ENCODE measurements around the gene IQSEC3.
"Not testable (repeated sequence)": the region's sequence is repeated elsewhere in the genome, so short reads cannot be mapped to it uniquely, and the experiment has no call there.

The IQSEC3 gene

DNA sequence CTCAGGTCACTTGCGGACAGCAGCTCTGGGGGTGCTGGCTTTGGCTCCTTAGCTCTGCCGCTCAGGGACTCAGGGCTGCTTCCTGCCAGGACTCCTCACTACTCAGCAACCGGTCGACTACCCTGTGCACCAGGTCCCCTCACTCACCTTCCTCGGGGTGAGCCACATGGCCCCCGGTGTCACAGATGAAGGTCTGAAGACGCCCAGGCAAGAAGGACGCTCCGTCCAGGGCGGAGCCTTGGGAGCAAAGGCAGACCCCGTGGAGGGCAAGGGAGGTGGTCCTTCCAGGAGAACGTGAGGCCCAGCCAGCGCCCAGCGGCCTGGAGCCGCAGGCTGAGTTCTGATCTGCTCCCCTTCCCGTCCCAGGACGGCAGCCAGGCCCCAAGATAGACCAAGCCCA, 115.4 kb downstream of the IQSEC3 start:
- H3K4me1 ChIP-seq (ENCODE audit: insufficient read depth, low read length): peaks cover 21% of the 10 kb centered on the region
- no peaks in the 10 kb centered on the region for H3K9me3 ChIP-seq (ENCODE audit: control insufficient read depth, insufficient read depth, low read length)
- no peak overlapping the region for H3K9ac ChIP-seq (ENCODE audit: low read depth, low read length)
- no peaks in the 10 kb centered on the region for H3K36me3 ChIP-seq (ENCODE audit: insufficient read depth, low read length)

DNA sequence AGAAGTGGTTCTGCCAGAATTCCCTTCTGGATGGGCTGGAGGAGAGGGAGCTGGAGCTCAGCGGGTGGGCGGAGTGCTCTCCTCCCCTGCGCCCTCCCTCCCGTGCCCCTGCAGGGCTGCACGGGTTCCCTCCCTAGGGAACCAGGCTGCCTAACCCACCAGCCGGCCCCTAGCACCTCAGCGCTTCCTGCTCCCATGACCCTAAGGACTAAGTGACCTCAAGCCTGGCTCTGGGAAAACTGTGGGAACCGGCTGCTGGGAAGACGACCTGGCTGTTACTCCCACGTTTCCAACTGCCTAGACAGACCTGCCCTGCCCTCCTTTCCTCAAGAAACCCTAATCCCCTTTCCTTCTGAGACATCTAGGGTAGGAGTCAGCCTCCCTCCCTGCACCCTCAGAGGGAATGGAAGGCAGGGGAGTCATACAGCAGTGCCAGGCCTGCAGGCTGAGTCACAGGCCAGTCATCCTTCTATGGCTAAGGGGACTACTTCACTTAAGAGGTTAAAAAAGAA, 115.9 kb downstream of the IQSEC3 start:
- Histone ChIP-seq H3K4me1 (ENCODE audit: insufficient read depth, low read length) (peaks cover 19% of the 10 kb centered on the region), H3K9ac (ENCODE audit: low read depth, low read length) (no peak overlapping the region)

DNA sequence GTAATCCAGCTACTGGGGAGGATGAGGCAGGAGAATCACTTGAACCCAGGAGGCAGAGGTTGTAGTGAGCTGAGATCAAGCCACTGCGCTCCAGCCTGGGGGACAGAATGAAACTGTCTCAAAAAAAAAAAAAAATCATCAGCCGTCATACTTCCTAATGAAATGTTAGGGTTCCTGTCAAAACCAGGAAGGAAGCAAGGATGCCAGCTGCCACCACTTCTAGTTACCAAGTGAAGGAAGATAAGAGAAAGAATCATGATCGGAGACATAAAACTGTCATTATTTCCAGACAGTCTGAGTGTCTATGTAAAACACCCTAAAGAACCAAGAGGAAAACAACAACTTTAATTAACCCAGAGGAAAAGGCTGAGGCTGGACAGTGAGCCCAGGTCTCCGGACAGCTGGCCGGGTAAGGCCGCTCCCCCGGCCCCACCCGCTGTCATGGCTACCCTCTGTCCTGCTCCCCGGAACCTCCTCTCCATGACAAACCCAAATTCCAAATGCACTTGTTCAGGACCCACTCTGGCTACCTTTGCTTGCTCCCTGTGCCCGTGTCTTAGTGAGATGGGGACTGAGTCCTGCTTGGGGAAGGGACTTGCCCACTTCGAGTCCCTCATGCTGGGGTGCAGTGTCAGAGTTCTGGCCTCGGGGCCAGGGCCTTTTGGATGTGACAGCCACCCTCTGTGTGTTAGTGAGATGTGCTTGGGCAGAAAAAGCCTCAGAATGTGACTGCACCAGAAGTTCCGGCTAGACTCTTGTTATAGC, 118.4 kb downstream of the IQSEC3 start:
- no peaks in the 10 kb centered on the region for H3K9me3 ChIP-seq (ENCODE audit: control insufficient read depth, insufficient read depth, low read length)
- peaks cover 10% of the 10 kb centered on the region; the same call in 1 of the 2 replicates for H3K4me1 ChIP-seq (ENCODE audit: insufficient read depth, low read length)
- H3K36me3 ChIP-seq (ENCODE audit: insufficient read depth, low read length): no peaks in the 10 kb centered on the region
- H3K9ac ChIP-seq (ENCODE audit: low read depth, low read length): no peak overlapping the region

More for the DNA sequence above, 115.9 kb downstream of the IQSEC3 start:
- Histone ChIP-seq H3K9me3 (ENCODE audit: control insufficient read depth, insufficient read depth, low read length) (no peaks in the 10 kb centered on the region), H3K36me3 (ENCODE audit: insufficient read depth, low read length) (no peaks in the 10 kb centered on the region)

DNA sequence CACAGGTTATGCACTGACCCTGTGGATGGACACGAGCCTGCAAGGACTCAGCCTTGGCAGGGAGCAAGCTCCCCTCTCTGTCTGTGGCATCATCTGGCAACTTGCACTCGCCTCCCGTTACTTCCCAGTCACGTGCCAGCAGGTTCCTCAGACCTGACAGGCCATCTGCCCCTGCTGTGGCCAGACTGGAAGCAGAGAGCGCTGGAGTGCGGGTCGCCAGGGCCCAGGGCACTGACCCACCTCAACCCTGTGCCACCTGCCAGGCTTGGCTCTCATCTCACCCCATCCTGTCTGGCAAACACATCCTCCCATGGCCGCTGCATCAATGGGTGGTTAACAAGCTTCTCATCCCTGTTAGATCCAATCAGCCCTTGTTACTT, 119.0 kb downstream of the IQSEC3 start:
- Histone ChIP-seq H3K9me3 (ENCODE audit: control insufficient read depth, insufficient read depth, low read length) (no peaks in the 10 kb centered on the region), H3K4me1 (ENCODE audit: insufficient read depth, low read length) (peaks cover 9% of the 10 kb centered on the region; the same call in 1 of the 2 replicates), H3K9ac (ENCODE audit: low read depth, low read length) (no peak overlapping the region), H3K36me3 (ENCODE audit: insufficient read depth, low read length) (no peaks in the 10 kb centered on the region)

DNA sequence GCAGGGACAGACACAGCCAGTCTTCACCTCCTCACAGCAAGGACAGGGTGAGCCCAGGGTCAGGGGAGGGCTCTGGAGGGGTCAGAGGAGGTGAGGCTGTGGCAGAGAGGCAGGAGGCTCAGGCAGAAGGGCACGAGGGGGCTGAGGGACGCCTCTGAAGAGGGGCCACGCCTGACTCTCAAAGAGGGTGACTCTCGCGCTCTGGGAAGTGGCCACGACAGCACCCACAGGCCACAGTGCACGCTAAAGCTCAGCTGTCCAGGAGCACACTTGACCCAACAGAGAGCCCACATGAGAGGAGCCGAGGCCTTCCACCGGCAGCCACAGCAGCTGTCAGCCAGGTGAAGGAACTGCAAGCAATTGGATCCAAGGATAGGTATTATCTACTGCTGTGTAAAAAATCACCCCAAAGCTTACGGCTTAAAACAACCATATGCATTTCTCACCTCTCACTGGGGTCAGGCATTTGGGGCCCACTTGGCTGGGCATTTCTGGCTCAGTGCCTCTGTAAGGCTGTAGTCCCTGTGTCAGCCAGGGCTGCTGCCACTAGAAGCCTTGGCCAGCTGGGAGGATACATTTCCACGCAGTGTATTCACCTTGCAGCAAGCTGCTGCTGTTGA, 119.5 kb downstream of the IQSEC3 start:
- Histone ChIP-seq H3K9ac (ENCODE audit: low read depth, low read length) (no peak overlapping the region), H3K9me3 (ENCODE audit: control insufficient read depth, insufficient read depth, low read length) (no peaks in the 10 kb centered on the region), H3K36me3 (ENCODE audit: insufficient read depth, low read length) (no peaks in the 10 kb centered on the region), H3K4me1 (ENCODE audit: insufficient read depth, low read length) (peaks cover 9% of the 10 kb centered on the region; the same call in 1 of the 2 replicates)

DNA sequence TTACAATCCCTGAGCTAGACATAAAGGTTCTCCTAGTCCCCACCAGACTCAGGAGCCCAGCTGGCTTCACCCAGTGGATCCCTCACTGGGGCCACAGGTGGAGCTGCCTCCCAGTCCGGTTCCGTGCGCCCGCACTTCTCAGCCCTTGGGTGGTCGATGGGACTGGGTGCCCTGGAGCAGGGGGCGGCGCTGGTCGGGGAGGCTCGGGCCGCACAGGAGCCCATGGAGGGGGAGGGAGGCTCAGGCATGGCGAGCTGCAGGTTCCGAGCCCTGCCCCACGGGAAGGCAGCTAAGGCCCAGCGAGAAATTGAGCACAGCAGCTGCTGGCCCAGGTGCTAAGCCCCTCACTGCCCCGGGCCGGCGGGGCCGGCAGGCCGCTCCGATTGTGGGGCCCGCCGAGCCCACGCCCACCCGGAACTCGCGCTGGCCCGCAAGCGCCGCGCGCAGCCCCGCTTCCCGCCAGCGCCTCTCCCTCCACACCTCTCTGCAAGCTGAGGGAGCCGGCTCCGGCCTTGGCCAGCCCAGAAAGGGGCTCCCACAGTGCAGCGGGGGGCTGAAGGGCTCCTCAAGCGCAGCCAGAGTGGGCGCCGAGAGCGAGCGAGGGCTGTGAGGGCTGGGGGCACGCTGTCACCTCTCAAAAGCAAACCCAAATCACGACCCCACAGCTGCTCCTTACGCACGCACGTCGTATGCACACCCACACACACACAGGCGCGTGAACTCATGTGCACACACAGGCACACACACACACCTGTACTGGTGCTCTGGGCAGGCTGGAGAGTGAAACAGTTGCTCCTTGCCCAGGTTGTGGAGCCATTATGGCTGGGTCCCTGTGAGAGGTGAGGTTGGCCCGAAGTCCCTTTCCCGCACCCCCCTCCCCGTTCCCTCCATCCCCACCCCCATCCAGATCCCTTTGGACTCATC, 121.7 kb downstream of the IQSEC3 start:
- not testable (repeated sequence) for H3K9me3 ChIP-seq (ENCODE audit: control insufficient read depth, insufficient read depth, low read length); H3K36me3 ChIP-seq (ENCODE audit: insufficient read depth, low read length); H3K4me1 ChIP-seq (ENCODE audit: insufficient read depth, low read length)
- peak overlapping the region; percentile 54; the same call in 1 of the 2 replicates for H3K9ac ChIP-seq (ENCODE audit: low read depth, low read length)

DNA sequence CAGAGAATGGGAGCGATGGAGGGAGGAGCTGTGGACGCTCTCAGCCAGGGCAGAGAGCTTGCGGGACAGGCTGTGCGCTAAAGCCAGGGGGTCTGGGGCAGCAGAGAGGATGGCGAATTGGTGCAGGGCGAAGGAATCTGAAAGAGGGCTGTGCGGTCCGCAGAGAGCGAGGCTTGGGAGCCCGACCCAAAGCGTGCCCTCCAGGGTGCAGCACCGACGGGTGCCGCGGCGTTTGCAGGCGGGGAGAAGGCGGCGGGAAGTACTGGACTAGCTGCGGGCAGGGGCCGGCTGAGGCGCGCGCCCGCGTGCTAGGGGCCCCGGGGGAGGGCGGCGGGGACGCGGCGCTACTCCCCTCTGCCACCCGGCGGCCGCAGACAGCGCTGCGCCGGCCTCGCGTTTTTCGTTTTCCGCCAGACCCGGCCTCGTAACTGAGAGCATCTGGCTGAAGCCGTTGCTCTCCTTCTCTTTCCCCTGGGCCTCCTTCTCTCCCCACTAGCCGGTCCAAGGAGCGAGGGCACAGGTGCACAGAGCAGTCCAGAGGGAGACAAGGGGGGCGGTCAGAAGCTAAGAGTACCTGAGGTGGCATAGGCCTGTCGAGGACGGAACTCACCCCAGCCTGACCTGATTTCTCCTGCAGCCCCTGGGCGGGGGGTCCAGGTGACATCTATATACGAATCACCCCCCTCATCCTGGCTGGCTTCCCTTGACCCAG, 122.5 kb downstream of the IQSEC3 start:
- Histone ChIP-seq H3K4me1 (ENCODE audit: insufficient read depth, low read length) (no peaks in the 10 kb centered on the region; the same call in 1 of the 2 replicates), H3K36me3 (ENCODE audit: insufficient read depth, low read length) (no peaks in the 10 kb centered on the region), H3K9ac (ENCODE audit: low read depth, low read length) (peak overlapping the region; percentile 54)

DNA sequence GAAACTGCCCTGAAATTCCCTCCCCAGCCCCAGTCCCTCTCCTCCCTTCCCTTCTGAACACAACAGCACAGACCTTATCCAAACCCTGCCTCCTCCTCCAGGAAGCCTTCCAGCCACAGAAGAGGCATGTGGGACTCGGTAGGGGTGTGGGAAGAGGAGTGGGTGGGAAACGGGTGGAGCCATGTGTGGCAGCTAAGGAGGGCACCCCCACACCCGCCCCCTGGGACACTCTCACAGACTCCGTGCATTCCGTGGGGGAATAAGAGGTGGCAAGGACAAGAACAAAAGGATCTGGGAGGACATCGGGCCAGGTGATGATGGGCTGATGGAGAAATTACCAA, 123.0 kb downstream of the IQSEC3 start:
- no peaks in the 10 kb centered on the region for H3K36me3 ChIP-seq (ENCODE audit: insufficient read depth, low read length)
- H3K4me1 ChIP-seq (ENCODE audit: insufficient read depth, low read length): no peaks in the 10 kb centered on the region; the same call in 1 of the 2 replicates
- no peaks in the 10 kb centered on the region for H3K9me3 ChIP-seq (ENCODE audit: control insufficient read depth, insufficient read depth, low read length)
- H3K9ac ChIP-seq (ENCODE audit: low read depth, low read length): no peak overlapping the region

More for the DNA sequence above, 122.5 kb downstream of the IQSEC3 start:
- H3K9me3 ChIP-seq (ENCODE audit: control insufficient read depth, insufficient read depth, low read length): no peaks in the 10 kb centered on the region

DNA sequence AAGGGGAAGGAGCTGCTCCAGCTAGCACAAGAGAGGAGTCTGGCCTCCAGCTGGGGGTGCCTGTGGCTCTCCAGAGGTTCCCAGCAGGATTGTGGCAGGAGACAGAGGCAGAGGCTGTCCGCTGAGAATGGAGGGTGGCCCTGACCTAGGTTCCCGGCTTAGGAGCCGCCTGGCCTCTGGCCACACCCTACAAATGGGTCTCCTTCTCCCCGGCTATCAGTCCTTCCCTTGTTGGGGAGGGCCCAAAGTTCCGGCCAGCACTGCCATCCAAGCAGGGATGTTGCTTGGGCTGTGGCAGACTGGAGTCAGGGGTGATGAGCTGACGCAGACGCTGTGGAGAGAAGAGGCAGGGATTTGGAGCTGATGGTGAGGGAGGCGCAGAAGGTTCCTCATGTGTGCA, 124.3 kb downstream of the IQSEC3 start:
- no peaks in the 10 kb centered on the region for H3K9me3 ChIP-seq (ENCODE audit: control insufficient read depth, insufficient read depth, low read length)
- no peaks in the 10 kb centered on the region for H3K36me3 ChIP-seq (ENCODE audit: insufficient read depth, low read length)
- no peaks in the 10 kb centered on the region; the same call in 1 of the 2 replicates for H3K4me1 ChIP-seq (ENCODE audit: insufficient read depth, low read length)
- H3K9ac ChIP-seq (ENCODE audit: low read depth, low read length): no peak overlapping the region

DNA sequence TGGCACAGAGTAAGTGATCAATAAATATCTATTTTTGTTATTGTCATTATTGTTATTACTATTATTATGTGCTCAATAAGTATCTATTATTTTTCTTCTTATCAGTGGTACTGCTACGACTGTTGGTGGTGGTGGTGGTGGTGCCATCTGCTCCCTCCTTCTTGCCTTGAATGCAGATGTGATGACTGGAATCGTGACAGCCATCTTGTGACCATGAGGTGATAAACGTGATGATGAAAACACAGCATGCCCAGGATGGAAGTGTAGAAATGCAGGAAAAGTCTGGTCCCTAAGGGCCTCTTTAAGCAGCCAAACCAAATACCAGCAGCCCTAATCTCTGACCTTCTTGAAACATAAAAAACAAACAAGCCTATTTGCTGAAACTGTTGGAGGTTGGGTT, 125.0 kb downstream of the IQSEC3 start:
- Histone ChIP-seq H3K4me1 (ENCODE audit: insufficient read depth, low read length) (no peaks in the 10 kb centered on the region; the same call in 1 of the 2 replicates), H3K9ac (ENCODE audit: low read depth, low read length) (no peak overlapping the region), H3K36me3 (ENCODE audit: insufficient read depth, low read length) (no peaks in the 10 kb centered on the region), H3K9me3 (ENCODE audit: control insufficient read depth, insufficient read depth, low read length) (no peaks in the 10 kb centered on the region)

DNA sequence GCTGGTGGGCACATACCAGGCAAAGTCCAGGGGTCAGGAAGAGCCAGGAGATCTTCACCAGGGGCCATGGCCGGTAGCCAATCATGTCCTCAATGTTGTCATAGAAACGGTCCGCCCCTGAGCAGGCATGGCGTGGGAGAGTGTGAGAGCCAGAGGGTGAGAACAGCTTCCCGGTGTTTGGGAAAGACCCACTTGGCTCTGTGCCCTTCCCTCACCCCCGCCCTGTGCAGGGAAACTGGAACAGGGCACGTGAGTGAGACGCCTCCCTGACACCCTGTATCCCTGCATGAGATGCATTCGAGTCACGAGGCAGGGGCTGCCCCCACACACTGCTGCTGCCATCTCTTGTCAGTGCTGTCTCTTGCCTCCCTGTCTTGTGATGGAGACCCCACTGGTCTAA, 126.7 kb downstream of the IQSEC3 start:
- no peaks in the 10 kb centered on the region for H3K9me3 ChIP-seq (ENCODE audit: control insufficient read depth, insufficient read depth, low read length)
- H3K36me3 ChIP-seq (ENCODE audit: insufficient read depth, low read length): no peaks in the 10 kb centered on the region
- no peak overlapping the region for H3K9ac ChIP-seq (ENCODE audit: low read depth, low read length)
- no peaks in the 10 kb centered on the region; the same call in 1 of the 2 replicates for H3K4me1 ChIP-seq (ENCODE audit: insufficient read depth, low read length)

DNA sequence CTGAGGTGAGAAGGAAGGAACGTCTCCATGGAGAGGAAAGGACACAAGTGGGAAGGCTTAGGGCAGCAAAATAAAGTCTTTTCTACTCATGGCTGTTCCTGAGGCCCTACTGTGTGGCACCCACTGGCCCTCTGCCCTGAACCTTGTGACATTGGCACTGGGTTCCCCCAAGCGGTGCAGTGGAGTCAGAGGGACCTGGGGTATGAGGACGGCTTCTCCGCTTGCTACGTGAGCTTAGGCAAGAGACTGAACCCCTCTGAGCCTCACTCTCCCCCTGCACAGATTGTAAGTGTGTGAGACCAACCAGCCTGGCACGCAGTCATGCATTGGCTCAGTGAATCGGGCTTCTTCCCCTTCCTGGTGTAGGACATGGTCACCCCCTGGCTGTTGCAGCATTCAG, 127.7 kb downstream of the IQSEC3 start:
- no peaks in the 10 kb centered on the region; the same call in 1 of the 2 replicates for H3K4me1 ChIP-seq (ENCODE audit: insufficient read depth, low read length)
- no peaks in the 10 kb centered on the region for H3K36me3 ChIP-seq (ENCODE audit: insufficient read depth, low read length)
- H3K9ac ChIP-seq (ENCODE audit: low read depth, low read length): no peak overlapping the region
- H3K9me3 ChIP-seq (ENCODE audit: control insufficient read depth, insufficient read depth, low read length): no peaks in the 10 kb centered on the region

DNA sequence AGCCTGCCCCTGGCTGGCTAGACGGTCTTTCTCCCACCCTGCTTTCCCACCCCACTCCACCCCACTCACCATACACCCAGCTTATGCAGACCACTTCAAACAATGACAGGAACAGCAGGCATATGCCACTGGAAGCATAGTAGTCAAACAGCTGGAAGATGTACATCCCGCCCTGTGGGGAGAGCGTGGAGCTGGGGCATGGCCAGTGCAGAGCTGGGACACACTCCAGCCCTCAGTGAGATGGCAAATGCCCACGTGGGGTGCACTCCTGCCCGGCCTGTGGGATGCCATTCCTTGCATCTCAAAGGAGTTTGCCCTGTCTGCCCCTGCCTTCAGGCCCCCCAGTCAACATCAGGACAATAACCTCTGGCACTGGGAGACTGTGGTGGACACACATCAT, 128.6 kb downstream of the IQSEC3 start:
- Histone ChIP-seq H3K4me1 (ENCODE audit: insufficient read depth, low read length) (peaks cover 5% of the 10 kb centered on the region; the same call in 1 of the 2 replicates), H3K36me3 (ENCODE audit: insufficient read depth, low read length) (no peaks in the 10 kb centered on the region), H3K9me3 (ENCODE audit: control insufficient read depth, insufficient read depth, low read length) (no peaks in the 10 kb centered on the region), H3K9ac (ENCODE audit: low read depth, low read length) (no peak overlapping the region)

DNA sequence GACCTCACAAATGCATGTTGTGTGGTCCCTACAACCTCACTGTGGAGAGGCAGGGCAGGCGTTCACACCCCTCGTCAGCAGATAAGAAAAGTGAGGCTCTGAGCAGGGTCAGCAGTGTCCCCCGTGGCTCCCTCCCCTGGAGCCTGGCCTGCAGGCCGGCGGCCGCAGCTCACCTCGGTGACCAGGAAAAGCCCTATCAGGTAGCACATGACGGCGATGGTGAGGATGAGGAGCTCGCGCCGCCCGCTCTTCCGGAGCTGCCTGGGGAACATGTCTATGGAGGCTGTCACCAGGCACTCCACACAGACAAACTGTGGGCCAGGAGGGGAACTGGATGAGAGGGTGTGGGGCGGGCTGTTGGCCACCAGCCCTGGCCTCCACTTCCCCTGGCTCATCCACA, 129.4 kb downstream of the IQSEC3 start:
- H3K4me1 ChIP-seq (ENCODE audit: insufficient read depth, low read length): peaks cover 5% of the 10 kb centered on the region; the same call in 1 of the 2 replicates
- no peak overlapping the region for H3K9ac ChIP-seq (ENCODE audit: low read depth, low read length)
- H3K9me3 ChIP-seq (ENCODE audit: control insufficient read depth, insufficient read depth, low read length): no peaks in the 10 kb centered on the region

More for the DNA sequence above, 129.4 kb downstream of the IQSEC3 start:
- no peaks in the 10 kb centered on the region for H3K36me3 ChIP-seq (ENCODE audit: insufficient read depth, low read length)
